M059J (cell line): ENCODE data around the gene PLCL2. TPM values are rescaled to one million over a fixed set of nuclear protein-coding genes. Genes with fewer than 3 reads are reported as not detected.

Experiments used
- DNase-seq: peaks from one replicate; pipeline ENCODE4 v3.0.0-alpha.2; 2012; ENCODE audit warnings: low read depth
- total RNA-seq: library from RNA; depleted of rRNA; stranded (reverse); fragments of >200 nt; shearing (Covaris generic); gene quantifications from 2 replicates; pipeline ENCODE4 v1.2.3, GENCODE V29; 2014; rRNA removed

The PLCL2 gene
- total RNA-seq = 0.71 TPM in 2 replicates

DNA sequence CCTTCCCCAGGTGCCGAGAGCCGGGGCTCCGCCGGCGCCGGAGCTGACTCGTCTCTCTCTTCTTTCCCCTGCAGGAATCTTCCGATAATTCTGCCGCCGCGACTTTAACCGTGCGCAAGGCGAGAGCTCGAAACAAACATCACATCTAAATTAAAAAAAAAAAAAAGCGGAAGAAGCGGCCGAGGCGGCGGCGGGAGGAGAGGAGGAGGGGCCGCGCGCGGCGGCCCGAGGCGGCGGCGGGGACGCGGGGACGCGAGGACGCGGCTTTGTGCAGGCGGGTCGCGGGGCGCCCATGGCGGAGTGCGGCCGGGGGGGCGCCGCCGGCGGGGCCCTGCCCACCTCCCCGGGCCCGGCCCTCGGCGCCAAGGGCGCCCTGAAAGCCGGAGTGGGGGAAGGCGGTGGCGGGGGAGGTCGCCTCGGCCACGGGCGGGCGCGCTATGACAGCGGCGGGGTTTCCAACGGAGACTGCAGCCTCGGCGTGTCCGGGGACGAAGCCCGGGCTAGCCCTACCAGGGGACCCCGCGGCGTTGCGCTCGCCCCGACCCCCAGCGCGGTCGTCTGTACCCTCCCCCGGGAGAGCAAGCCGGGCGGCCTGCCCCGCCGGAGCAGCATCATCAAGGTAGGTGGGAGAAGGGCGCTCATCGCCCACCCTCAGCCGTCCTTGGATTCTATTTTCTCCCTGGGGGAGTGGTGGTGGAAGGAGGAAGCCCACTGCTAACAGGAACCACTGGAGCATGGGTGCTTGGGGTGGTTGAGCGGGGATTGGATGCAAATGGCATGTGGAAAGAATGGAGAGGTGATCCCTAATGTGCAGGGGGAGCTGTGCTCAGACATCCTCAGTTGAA, at the start of gene PLCL2:
TSS of gene PLCL2 (plus strand) at position 208 of the 845 bp plus-strand sequence. CDS start at position 293, 85 bp downstream.
- peak; percentile 28 for DNase-seq

DNA sequence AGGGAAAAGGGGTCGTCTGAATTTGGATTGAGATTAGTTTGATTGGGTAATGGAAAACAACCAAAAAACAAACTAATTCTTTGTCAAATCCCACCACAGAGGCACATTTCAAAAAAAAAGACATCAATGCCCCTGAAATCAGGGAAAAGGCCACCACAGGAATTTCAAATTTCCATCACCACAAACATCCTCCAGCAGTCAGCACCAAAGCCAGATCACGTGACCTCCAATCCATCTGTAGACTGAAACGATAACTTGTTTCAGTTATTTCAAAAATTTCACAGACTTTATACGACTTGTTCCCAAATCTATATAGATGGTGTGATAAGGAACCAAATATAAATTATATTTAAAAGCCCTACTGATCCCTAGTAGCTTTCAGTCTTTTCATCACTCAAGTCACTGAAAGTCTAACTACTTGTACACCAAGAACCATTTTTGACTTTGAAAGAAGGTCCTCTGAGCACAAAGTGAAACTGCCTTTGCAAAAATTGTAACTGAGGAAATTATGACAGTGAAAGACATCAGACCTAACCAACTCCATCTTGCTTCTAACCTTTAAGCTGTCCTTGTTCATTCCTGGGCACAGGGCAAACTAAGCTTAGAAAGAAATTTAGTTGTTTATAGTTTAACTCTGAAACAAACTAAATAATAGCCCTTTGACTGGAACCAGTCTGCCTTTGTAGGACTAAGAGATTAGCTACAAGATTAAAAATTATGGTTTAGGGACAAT, 48.1 kb upstream of the PLCL2 start:
- DNase-seq = peak; percentile 31

DNA sequence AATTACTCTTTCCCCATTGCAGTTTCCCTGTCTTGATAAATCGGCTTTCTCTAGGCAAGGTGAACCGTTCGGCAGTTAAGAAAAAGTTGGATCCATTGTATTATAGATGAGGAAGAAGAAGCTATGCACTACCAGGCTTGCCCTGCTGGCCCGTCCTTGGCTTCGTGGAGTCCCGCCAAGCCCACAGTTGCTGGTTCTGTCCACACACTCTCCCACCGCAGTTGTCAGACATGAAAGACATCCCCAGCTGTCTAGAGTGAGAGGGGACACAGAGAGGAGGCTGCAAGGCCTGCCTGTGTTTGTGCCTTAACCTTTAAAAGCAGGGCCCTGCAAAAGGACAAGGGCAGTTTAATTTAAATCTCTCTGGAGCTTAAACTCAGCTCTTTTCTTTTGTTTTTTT, 47.2 kb upstream of the PLCL2 start:
- no peak for DNase-seq

DNA sequence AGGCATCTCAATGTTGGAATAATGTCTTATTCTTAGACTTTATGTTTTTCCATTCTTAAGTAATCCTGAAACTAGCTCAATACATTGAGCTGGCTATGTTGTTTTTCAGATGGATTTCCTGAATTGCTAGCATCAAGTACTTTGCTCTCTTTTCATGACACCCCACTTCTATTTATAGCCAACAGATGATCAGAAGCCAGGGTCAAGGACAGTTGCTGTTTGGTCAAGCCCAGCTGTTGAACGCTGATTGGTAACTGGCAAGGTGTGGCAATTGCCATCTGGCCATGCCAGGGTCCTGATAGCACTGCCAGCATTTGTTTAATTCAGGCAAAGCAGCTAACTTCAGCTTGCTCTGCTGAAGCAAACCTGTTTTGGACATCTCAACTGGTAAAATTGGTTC, 46.2 kb upstream of the PLCL2 start:
- no peak for DNase-seq

DNA sequence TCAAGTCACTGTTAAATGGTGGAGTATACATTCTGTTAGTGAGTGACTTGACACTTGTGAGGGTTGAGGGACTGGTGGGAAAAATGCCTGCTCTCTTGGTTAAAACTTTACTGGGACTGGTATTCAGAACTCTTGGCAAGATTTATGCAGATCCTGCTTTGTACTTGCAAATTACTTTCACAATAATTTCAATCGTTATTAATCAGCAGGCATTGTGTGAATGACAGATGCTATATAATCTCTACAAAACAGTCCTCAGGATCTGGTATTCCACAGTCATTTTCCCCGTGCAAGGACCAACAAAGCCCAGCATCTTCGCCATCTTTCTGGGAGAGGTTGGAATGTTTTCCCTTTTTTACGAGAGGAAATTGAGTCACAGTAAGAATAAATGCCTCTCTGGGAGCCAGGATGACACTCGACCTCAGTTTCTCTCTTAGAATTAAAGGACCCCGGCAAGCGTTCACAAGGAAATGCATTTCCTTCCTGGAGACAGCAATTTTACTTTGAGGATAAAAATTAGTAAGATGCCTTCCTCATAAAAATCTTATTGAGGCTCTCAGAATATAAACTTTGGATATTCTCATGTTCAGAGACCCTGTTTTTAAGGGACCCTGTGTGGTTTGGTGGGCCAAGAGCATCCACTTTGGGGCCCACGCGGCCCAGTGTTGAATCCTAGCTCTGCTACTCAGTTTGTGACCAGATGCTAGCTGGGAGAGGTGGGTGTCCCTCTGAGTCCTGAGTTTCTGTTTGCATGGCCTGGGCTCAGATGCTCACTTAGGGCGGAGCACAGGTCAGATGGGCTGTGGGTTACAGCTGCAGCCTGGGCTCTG, 45.3 kb upstream of the PLCL2 start:
- DNase-seq = no peak

DNA sequence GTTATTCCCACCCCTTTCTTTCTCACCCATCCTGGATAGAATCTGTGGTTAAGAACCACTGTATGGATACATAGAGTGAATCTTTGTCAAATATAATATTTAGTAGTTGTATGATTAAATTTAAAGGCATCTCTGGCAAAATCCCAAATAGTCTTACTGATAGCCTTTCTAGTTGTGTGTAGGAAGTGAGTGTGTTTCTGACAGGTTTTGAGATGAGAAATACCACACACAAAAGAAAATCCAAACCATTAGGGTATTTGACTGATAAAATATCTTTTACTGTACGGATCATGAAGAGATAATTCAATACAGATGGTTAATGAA, 44.7 kb upstream of the PLCL2 start:
- no peak for DNase-seq

DNA sequence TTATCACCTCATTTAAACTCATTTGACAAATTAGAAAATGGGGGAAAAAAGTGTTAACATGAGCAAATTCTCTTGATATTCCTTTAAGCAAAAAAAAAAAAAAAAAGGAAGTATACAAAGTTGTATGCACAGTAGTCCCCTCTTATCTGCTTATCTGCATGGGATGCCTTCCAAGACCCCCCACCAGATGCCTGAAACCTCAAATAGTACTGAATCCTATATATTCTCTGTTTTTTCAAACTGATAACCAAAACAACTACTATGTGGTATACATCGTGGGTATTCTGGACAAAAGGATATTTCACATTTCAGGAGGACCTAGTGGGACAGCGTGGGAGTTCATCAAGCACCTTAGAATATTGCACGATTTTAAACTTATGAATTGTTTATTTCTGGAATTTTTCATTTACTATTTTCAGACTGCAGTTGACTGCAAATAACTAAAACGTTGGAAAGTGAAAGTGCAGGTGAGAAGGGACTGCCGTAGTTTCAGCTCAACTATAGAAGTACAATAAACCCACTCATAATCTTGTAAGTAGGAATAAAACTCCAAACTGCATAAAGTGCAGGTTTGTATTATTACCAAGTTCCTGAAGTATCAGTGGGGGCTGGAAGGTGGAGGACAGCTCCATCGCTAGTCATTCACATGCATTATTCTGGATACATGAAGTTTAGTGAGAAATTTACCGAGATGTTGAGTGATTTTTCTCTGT, 43.6 kb upstream of the PLCL2 start:
- DNase-seq = no peak

DNA sequence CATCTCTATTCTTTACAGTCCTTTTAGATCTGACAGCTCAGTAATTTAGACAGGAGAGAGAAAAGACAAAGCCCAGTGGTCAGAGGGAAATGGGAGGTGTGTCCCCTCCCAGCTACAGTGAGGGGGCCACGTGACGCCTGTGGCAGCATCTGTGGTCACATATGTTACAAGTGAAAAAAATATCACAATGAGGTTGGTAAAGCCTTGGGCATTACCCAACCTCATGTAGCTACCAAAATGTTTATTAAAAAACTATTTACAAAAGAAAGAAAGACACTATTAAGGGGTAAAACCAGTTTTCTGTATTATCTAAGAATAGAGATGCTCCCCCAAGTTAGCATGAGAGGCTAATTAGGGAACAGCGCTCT, 42.9 kb upstream of the PLCL2 start:
- DNase-seq = peak; percentile 8

DNA sequence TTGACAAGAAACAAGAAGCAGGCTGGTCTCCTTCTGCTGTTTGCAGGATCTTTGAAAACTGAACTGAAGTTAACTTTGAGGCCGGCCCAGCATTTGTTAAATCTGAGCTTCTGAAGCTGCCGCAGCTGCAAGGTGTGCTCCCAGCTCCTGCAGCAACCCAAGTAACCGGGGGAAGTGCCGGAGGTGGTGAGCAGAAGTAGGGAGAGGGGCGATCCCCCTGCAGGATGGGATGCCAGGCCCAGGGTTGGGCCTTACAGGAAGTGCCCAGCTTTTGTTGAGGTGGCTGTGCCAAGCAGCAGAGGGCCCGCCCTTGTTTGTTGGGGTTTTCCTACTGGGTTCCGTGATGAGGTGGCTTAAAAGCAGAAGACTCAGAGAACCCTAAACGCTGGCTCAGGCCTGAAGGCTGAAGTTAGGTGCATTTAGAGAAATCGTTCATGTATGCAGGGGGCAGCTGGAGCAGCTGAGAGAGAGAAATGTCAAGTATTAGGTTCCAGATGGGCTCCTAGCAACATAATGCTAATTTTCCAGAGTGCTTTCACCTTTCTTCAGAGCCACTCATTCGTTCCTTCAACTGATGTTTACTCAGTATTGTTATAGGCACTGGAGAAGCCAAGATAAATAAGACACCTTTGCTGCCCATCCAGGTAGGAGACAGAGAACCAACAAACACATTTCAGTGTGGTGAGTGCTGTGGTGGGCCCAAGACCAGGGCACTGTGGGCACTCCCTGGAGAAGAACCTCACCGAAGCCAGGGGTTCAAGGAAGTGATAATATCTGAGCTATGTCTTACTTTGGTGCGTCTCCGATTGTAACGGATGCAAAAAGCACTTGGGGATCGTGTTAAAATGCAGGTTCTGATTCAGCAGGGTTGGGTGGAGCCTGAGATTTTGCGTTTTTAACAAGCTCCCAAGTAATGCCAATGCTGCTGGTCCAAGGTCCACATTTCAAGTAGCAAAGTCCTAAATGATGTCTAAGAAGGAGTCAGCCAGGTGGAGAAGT, 42.2 kb upstream of the PLCL2 start:
- DNase-seq = no peak

DNA sequence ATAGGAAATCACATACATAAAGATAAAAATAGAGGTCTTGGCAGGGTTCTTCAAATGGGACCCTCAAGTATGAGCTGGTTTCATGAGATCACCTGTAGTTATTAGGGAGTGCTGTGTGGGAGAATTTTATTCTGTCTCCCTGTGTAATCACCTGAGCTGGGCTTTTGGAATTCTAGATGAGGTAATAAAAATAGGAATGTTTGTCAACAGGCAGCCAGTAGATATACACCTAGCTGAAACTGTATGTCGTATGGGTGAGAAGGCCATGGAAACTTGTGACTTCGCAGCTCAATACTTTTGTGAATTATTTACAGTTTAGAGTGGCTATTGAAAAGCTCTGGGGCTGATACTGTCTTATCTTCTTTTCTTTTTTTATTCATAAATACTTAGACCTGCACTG, 40.5 kb upstream of the PLCL2 start:
- no peak for DNase-seq

DNA sequence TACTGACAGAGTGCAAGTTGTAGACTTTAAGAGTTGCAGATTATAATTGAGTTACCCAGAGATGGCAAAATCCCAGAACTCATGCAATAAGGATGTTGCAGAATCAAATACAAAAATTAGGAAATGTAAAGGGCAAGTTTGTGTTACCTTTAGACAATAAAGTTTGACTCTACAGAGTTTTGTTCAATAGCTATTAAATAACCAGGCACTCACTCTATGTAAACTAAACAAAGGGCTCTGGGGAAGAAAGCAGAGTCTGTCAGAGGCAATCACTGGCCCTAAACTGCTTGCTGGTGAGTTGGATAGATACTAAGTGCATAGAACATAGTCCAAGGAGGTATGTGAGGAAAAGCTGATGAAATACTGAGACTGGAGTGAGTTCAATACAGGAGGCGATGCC, 40.0 kb upstream of the PLCL2 start:
- DNase-seq = no peak

DNA sequence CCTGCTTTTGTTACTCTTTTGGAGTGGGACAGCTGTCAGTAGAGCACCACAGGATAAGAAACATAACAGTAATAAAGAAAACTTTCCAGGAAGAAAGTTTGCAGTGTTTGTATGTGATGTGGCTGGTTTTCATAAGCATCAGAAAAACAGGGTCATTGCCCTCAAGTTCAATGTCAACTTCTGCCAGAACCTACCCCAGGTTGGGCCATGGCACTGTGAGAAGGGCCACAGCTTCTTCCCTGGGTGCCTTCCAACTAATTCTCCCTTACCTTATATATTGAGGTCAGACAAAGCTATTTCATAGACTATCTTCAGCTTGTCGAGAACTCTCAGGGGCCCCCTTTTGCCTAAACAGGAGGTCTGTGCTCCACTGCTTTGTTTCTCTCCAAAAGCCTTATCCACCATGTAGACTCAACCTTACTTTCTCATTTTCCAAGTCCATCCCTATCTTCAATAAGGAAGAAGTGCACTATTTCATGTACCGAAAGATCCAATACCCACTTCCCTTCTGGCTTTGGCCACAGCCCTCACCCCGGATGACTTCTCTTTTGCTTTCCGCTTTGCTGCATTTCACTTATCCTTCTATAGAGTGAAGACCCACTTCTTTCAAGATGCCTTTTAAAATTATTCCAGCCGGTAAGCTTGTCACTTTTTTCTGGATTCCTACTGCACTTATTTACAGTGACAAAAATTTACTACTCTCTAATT, 38.2 kb upstream of the PLCL2 start:
- no peak for DNase-seq

DNA sequence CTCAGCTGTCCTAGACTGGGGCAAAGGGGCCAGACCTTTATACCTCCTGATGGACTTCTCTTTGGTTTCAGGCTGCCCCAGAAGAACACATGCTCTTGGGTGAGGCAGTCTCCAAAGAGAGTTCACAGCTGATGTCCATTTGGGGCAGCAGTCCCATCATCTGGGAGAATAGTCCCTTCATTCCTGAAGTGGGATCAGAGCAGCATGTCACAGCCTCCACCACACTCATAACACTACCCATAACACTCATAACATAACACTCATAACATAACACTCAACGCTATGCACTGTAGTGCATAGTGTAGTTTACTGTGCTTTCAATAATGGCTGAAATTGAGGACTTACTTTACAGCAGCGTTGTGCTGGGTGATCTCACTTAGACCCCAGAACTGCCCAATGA, 36.7 kb upstream of the PLCL2 start:
- DNase-seq = no peak

DNA sequence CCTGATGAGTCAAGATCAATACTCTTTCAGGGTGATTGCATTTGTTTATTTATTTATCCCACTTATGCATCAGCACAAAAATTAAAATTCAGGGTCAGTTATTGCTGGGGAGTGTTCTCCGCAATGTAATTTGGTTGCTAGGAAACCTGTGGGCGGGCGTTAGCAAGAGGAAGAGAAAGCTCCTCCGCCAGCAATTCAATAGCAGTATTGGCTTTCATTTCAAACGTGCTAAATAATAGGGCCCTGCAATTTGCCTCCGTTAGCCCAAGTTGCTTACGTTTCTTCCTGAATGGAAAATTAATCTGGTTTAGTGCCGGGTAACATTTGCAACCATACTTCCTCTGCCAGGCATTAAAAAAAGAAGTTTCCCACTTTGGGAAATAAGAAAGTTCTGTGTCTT, 35.5 kb upstream of the PLCL2 start:
- DNase-seq = peak; percentile 30

DNA sequence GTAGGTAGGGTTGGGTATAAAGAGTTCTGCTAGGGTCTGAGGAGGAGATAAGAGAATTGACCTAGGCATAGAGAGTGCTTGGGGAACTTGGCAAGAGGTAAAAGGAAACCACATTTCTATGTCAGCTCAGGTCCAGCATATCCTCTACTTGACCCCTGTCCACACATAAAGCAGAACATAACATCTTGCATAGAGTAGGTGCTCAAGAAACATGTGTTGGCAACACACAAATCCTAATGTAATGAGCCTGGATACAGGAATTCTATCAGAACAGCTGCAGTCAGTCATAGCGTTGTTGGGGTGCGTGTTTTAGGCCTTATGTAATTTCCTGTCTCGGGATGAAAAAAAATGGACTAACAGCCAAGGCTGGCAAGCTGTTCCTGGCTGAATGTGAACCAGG, 35.0 kb upstream of the PLCL2 start:
- peak; percentile 54 for DNase-seq

DNA sequence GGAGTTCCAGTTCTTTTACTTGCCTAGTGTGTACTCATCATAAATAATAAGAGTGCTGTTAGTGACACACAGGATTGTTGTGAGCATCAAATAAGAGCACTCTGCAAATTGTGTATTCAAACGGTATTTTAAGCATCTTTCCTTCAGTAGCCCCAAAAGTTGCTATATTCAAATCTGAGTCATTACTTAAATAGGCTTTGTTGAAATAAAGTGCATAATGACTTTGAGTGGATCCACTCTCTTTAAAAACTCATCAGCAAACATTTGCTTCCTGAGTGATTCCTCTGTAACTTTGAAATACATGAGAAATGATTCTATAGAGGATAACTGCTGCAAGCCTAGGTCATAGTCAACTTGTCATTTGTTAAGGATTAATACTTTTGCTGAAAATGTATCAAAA, 29.3 kb upstream of the PLCL2 start:
- no peak for DNase-seq

DNA sequence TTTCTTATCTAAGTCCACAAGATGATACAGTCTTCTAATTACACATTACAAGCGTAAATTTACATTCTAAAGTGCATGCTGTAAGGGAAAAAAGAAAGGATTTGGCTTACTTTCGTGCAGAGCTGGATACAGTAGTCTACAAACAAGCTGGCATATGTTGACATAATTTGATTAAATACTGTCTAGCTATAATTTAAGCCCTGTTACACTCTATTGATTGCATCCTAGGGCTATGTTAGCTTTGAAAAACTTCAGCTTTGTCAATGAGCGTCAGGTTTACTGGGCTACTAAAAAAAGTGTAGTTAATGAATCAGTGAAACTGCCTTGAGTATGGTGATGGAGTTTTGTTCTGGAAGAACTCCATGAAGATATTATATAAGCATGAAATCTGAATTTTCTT, 24.5 kb upstream of the PLCL2 start:
- DNase-seq = no peak

DNA sequence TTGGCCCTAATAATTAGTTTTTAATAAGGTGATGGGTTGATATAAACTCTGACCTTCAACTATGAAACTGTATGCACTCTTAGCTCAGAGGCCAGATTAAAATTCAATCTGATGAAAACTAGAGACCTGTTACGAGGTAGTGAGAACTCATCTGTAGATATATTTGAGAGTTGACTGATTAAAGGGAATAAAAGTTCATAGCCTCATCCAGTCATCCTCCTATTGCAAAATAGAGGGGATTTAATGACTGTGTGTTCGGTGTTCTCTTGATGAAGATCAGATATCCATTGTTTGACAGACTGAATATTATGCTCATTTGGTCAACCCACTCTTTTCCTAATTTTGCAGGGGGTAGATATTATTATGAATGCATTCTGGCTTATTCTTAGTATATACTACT, 23.3 kb upstream of the PLCL2 start:
- DNase-seq = no peak

DNA sequence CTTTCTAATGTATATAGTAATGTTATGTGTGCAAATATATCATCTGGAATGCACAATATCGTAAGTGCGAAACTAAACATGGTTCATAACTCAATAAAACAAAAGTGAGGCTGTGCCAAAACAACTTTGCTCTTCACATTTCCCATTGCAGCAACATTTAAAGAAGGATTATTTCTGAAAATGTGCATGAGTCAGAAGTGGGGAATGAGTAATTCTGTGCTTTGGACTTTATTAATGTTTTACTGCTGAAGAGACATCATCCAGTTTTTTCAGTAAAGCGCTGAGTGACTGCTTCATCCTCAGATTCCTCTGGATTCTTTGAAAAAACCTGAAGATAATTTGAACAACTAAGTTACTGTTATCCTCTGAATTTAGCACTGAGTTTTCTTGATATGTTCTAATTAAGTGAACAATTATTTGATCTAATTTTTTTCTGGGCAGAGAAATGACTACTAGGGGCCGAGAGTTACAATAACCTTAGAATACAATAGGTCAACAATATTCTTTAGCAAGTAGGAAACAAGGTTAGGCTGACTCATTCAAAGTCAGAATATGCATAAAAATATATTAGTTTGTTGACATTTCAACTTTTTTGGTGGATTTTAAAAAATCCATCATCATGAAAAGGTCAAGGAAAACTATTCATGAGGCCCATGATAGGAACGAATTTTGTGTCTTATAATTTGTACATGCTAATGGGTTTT, 20.0 kb upstream of the PLCL2 start:
- DNase-seq = peak; percentile 53
